ENCODE data around the gene BHLHE40.

The BHLHE40 gene

DNA sequence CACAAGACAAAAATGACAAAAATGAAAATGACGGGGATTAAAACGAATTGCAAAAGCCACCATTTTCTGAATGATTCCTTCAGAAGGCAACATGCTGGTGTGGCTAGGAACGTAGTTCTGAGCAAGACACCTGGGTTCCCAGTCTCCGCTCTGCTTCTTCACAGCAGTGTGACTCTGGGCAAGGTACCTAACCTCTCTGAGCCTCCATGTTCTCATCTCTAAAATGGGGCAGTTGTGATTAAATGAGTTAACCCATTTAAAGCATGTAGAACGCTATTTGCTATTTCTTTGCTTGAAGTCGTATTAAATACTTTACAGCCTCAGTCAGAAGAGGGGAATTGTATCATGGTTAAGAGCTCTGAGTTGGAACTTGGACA is 23.6 kb downstream of the BHLHE40 start:
- no peak for DNase-seq

DNA sequence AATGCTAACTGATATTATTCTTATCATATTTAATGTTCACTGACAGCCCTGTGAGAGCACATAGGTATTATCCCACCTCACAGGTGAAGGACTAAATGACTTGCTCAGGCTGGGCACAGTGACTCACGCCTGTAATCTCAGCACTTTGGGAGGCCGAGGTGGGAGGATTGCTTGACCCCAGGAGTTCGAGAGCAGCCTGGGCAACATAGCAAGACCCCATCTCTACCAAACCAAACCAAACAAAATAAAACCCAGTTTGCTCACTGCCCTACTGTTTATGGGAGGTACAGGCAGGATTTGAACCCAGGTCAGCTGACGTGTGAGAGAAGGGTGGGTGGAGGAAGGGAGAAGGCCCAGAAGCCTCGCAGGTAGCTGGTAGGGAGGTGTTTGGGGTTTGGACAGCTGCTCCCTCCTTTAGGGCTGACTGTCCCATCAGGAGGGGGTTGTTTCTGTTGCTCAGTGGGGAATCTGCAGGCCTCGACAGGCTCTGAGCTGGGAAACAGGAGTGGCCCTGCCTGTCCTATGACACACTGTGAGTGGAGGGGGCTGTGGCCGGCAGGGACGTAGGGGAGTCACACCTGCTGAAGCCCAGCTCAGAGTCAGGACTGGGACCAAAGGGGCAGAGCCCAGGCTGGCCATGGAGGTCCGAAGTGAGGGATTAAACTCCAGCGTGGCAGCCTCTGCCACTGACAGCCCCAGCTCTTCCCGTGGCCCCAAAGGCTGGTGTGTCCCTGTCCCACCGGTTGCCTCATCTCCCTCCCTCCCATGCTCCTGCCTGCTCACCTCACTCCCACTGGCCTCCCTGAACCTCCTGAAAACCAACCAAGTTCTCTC is 25.3 kb downstream of the BHLHE40 start:
- no peak for DNase-seq

DNA sequence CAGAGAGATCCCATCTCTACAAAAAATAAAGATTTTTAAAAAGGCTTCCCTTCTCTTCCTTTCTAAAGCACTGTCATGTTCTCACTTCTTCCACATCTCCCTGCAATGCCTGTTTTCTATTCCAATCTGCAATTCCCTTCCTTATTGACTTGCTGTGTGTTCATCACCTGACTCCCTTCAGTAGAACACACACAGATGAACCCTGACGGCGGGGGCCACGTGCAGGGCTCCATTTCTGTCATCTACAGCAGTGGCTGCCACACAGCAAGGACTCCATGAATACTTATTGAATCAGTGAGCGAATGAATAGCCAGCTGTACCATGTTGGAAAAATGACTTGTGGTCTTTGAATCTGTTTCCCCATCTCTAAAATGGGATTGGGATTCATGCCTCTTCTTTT is 26.1 kb downstream of the BHLHE40 start:
- no peak for DNase-seq

DNA sequence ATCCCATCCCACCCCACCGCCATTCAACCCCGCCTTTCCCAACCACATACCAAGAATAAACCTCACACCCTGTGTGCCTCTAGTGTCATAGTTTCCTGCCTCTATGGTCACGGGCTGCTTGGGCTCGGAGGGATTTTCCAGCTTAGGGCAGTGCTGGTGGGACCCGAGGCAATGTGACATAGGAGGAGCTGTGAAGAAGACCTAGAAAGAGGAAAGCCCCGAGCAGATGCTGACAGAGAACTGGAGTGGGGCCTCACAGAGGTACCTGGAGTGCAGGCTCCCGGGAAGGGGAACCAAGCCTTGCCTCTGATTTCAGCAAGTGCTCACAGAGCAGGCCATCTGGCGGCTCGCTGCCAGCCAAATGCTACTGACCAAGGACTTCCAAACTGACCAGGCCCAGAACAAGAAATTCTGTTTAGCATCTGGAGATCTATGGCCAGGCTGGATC is 27.5 kb downstream of the BHLHE40 start:
- no peak for DNase-seq

- no peak for DNase-seq
These were observed 28.6 kb downstream of the BHLHE40 start for GRCh38 chr3:5007873-5008272.

GRCh38 chr3:5009506-5010109 is 30.4 kb downstream of the BHLHE40 start:
- DNase-seq, result no peak

- DNase-seq, result no peak
These were observed 30.9 kb downstream of the BHLHE40 start for GRCh38 chr3:5010140-5010539.

GRCh38 chr3:5010706-5011554 is 31.7 kb downstream of the BHLHE40 start:
- DNase-seq, result no peak

DNA sequence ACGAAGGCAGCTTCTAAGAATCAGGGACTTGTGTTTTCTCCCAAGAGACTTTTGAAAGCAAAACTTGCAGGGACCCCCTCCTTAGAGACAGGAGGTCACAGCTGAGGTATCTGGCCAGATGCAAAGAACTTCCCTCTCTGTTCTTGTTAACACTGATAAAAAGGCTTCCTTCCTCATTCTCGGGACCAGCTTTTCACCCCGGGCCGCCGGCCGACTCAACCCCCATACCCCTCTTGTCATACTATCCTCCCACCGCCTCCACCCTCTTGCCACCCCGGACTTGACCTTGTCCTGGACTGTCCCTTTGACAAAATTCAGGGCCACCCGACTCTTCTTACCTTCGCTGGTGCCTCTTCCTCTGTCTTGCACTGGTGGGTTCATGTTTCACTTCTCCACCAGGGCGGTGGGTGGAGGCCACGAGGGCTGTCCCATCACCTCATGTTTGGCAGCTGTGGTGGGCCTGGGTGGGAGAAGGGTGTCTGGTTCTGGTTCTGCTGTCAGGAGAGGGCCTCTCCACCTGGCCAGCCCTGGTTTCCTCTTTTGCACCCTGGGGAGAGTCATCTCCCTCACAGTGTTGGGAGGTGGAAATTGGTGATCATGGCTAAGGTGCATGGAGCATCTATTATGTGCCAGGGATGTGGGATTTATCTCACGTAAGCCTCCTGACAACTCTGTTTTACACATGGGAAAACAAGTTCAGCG is 32.5 kb downstream of the BHLHE40 start:
- DNase-seq, result no peak

- no peak for DNase-seq
These were observed 33.1 kb downstream of the BHLHE40 start for GRCh38 chr3:5012367-5012766.

DNA sequence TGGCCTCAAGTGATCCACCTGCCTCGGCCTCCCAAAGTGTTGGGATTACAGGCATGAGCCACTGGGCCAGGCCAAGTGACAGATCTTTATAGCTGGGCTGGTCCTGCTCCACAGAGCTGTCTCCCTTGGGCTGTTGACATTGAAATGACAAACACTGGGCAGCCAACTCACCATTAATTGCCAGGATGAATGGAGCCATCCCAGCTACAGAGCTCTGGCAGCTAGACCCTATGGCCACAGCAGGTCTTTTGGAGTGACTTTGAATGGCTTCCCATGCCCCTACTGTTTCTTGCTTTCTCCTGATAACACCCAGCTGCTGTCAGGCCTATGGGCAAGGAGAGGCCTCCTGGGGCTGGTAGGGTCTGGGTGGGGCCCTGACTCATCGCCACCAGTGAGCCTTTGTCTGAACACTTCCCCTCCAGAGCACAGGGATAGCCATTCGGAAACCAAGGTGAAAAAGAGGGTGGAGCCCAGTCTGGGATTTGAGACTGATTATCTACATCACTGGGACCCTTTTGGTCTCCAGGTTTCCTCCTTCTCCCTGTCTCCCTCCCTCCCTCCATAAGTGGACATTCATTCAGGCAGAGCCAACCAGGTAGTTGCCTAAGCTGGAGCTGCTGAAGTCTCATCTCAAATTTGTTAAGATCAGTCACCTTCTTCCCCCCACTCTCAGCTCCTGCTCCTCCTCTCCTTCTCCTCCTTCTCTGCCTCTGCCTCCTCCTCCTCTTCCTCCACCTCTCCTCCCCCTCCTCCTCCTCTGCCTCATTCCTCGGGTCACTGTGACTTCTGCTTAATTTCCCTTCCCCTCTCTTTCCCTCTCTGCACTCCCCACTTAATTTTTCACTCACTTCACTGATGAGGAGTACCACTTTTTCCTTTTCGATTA is 34.0 kb downstream of the BHLHE40 start:
- DNase-seq, result no peak

DNA sequence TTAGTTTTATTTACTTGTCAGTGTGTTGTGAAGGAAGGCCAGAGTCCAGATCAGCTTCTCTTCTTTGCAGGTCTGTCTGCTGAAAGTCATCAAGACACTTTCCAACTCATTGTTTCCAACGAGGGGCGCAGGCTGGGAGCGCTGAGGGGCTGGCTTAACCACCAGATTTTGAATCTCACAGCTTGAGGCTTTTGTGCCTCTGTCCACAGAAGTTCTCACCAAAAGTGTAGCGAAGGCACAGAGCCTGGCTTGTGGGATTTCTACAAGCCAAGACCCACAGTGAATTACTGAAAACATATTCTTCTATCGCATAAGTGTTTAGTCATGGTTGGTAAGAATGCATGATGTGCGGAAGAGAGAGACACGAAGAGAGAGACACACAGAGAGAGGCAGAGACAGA is 35.2 kb downstream of the BHLHE40 start:
- no peak for DNase-seq

DNA sequence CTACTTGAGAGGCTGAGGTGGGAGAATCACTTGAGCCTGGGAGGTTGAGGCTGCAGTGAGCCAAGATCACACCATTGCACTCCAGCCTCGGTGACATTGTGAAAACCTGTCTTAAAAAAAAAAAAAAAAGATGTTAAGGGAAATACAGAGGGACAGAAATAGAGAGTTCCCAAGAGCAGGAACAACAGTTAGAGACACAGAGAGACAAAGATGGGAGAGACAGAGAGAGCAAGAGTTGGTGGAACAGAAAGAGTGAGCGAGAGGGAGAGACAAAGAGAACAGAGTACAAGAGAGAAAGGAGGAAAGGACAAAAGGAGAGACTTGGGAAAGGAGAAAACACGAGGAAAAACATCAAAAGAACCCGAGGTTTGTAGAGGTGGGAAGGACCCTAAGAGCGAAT is 35.8 kb downstream of the BHLHE40 start:
- DNase-seq, result no peak

DNA sequence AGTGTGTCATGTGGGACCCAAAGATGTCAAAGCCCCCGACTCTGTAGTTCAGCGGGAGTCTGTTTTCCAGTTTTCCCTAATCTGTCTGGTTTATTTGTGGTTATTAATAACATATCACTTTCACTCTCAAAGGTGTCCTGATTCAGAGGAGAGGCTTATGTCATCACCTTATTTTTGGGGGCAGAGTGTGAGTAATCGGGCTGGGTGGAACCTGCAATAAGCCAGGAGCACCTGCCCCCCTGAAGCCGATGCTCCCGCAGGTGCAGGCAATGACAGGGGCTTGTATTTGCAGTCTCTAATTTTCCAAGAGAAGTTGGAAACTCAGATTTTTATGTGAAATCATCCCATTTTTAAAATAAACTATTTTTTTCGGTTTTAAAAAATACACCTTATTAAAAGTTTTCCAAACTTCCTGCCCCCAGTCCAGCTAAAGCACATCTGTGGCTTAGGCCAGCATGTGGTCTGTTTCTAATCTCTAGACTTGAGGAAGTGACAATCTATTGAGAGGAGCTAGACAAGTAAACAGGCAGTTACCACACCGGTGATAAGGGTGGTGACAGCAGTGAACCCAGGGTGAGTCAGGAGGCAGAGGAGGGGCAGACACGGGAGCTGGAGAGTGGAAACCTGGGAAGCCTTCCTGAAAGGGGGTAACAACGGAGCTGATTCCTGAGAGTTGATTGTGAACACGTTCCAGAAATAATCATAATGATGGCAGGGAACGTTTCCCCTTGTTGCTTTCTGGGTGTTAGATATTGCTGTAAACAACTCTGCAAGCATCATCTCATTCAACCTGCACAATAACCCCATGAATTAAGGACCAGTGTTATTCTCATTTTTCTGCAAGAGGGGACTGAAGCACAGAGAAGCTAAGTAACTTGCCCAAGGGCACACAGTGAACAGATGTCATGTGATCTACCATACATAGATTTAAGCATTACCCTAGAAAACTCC is 37.2 kb downstream of the BHLHE40 start:
- DNase-seq, result no peak

DNA sequence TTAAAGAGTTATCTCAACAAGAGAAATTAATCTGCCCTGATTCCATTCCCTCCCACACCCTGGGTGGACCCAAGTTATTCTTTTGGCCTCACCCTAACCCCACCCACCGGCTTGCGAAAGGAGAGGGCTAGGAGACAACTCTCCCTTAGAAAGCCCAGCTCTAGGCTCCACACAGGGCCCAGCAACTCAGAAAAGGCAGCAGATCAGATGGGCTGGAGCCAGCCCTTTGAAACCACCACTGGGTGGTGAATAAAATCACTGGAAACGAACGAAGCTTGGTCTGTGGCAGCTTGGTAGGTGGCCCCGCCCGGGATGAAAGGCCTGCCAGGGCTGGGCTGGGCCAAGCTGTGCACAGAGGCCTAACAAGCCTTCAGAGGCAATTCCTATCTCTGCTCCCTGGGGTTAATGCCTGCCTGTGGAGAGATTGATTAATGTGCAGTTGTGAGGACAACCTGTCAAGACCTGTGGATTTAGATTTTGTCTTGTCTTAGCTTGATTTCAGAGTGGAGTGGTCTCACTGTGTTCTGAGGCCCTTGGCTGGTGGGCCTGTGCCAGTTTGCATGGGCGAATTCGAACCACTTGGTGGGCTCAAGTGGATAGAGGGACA is 38.8 kb downstream of the BHLHE40 start:
- DNase-seq, result no peak

- DNase-seq, result no peak
These were observed 40.4 kb downstream of the BHLHE40 start for GRCh38 chr3:5019411-5020241.

DNA sequence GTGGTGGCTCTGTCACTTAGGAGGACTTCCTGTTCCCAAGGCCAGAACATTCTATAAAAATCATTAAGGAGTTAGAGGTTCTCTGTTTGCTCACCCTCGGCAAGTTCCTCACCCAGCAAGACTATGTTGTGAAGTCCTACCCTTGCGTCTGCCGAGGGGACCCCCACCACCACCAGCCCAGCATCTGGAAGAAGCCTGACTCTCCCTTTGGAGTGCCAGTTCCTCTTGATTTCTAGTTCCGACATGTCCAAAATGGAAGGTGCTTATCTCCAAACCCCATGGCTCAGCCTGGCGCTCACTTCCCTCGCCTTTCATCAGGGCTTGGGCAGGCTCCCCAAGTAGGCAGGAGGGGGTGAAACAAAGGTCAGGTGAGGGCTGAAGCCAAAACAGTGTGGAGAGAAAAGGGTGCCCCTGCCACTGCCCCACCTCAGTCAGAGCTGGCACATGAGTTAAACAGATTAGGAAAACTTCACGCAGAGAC is 41.0 kb downstream of the BHLHE40 start:
- DNase-seq, result no peak

GRCh38 chr3:5021116-5022092 is 42.2 kb downstream of the BHLHE40 start:
- DNase-seq, result no peak

All from NCI-H1436 (cell line).